Psoas muscle (tissue), 8 donors: ENCODE data around the gene SELENOO. TPM values are rescaled to one million over a fixed set of nuclear protein-coding genes. Genes with fewer than 3 reads are reported as not detected.

ENCODE experiments used
- ATAC-seq, 4 donors: fragments of 200-7000 bp; cut with Tn5 transposase; one replicate each; pipeline ENCODE4 v1.9.1; 2020; ENCODE audit warnings: moderate library complexity in 3 of 4, mild to moderate bottlenecking in 2 of 4
- DNase-seq, 2 donors: peaks; one replicate each; pipeline ENCODE4 v3.0.0-alpha.2; 2020
- H3K27ac ChIP-seq: fragments of 200-600 bp; one replicate; pipeline ENCODE4 v1.8.0; 2022
- H3K27me3 ChIP-seq, 3 donors: fragments of 200-600 bp in 1 of 3; one replicate each; pipeline versions ENCODE4 v1.6.1 to v1.8.0; 2013 to 2022; ENCODE audit warnings: low read length in 2 of 3, mild to moderate bottlenecking in 2 of 3, moderate library complexity in 1 of 3; ENCODE audit not compliant: insufficient read depth in 3 of 3
- H3K36me3 ChIP-seq, 2 donors: fragments of 200-600 bp in 1 of 2; one replicate each; pipeline versions ENCODE4 v1.6.1 to v1.8.0; 2013 to 2022; ENCODE audit warnings: low read depth in 1 of 2, mild to moderate bottlenecking in 1 of 2, moderate library complexity in 1 of 2; ENCODE audit not compliant: insufficient read depth in 1 of 2
- H3K4me1 ChIP-seq: fragments of 200-600 bp; one replicate; pipeline ENCODE4 v1.8.0; 2022
- H3K4me3 ChIP-seq: fragments of 200-600 bp; one replicate; pipeline ENCODE4 v1.8.0; 2022; ENCODE audit warnings: mild to moderate bottlenecking
- H3K9me3 ChIP-seq: fragments of 200-600 bp; one replicate; pipeline ENCODE4 v1.8.0; 2022
- CTCF ChIP-seq: fragments of 200-600 bp; IDR thresholded peaks from one replicate; pipeline ENCODE4 v1.8.0; 2022; ENCODE audit warnings: antibody characterized with exemption
- WGBS, 3 donors: extraction: QIAGEN DNeasy Blood & Tissue Kit; methylation state at CpG; one replicate each; pipeline versions ENCODE4 v1.1.6 to v1.1.7; 2013; 5-methylcytosine and 5-hydroxymethylcytosine counted together
- intact Hi-C, 2 donors: fragments of 100-400 bp; cut with DNase I; formaldehyde crosslinking; loops; one replicate each; pipeline versions ENCODE4 v1.11.0 to v1.14.2; 2022
- polyA plus RNA-seq, 3 donors: library from polyadenylated mRNA; stranded (reverse); fragments of 200-250 nt; gene quantifications; one replicate each; pipeline ENCODE4 v1.2.3, GENCODE V29; 2013
- total RNA-seq, 4 donors: library from RNA; stranded (reverse); fragmentation: NEBNext Ultra II Directional in 2 of 4; extraction: Animal tissue kit (Norgen Biotek cat#: 25700) in 2 of 4; gene quantifications; one replicate each; pipeline versions ENCODE4 v1.2.1 to v1.2.4, GENCODE V29; 2021 to 2023
- donor health status: healthy with polysubstance abuse.
- donor health status: DM: no; HTN: no; CAD: no; lungs with moderate emphysema.
- donor health status: Bipolar disorder and iron deficiency.
- donor health status: healthy.
- donor health status: DM: yes; HTN: yes; CAD: no.
- donor health status: DM: no; HTN: no; CAD: no.
- donor health status: DM: no; HTN: no; CAD: no.
- donor health status: DM: yes; HTN: yes; CAD: no.

SELENOO gene
- total and polyA plus RNA-seq, 7 donors, result 10.0 to 26.6 (median 20.0) TPM

GRCh38 chr22:50210378-50211139 lies 9.7 kb downstream of the SELENOO start:
- intact Hi-C loops, result no loop called here
- Histone ChIP-seq H3K36me3 (peaks cover 0 to 85% of the 10 kb centered on the region in 2 donors), H3K4me3 (no peak overlapping the region), H3K9me3 (no peaks in the 10 kb centered on the region), H3K4me1 (peaks cover 16% of the 10 kb centered on the region), H3K27me3 (no peaks in the 10 kb centered on the region), H3K27ac (no peak overlapping the region)
- peak in 1 of 2 donors; percentile 62 for DNase-seq
- 87 to 89% (median 89%) methylated on average over 30 to 32 of the region's 32 CpGs for WGBS, 3 donors
- ATAC-seq, result peak in 1 of 4 donors; percentile 1
- no peak for TF ChIP-seq CTCF

- DNase-seq (no peak), ATAC-seq (no peak)
- Histone ChIP-seq H3K36me3 (peaks cover 0 to 90% of the 10 kb centered on the region in 2 donors), H3K4me3 (no peak overlapping the region), H3K27ac (no peak overlapping the region), H3K27me3 (no peaks in the 10 kb centered on the region), H3K9me3 (no peaks in the 10 kb centered on the region), H3K4me1 (peaks cover 10% of the 10 kb centered on the region)
- 78 to 89% (median 79%) methylated on average over 14 of the region's 14 CpGs for WGBS, 3 donors
- intact Hi-C loops, result no loop called here
- no peak for TF ChIP-seq CTCF
Observed at GRCh38 chr22:50211147-50211546, 10.3 kb downstream of the SELENOO start.

DNA sequence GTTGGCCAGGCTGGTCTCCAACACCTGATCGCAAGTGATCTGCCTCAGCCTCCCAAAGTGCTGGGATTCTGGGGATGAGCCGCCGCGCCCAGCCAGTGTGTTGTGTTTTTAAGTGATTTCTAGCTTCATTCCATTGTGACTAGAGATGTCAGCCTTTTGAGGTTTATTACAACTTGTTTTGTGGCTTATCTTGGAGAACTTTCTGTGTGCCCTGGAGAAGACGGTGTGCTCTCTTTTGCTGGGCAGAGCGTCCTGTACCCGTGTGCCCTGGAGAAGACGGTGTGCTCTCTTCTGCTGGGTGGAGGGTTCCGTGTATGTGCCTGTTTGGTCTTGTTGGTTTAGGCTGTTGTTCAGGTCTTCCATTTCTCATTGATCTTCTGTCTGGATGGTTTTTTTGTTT lies 12.5 kb downstream of the SELENOO start:
- Histone ChIP-seq H3K27me3 (no peaks in the 10 kb centered on the region), H3K9me3 (no peaks in the 10 kb centered on the region), H3K27ac (no peak overlapping the region), H3K4me1 (no peaks in the 10 kb centered on the region), H3K36me3 (peaks cover 10 to 91% of the 10 kb centered on the region in 2 donors), H3K4me3 (no peak overlapping the region)
- DNase-seq (no peak), ATAC-seq (no peak)
- intact Hi-C loops, result no loop called here
- no peak for TF ChIP-seq CTCF
- WGBS, 3 donors, result 95 to 98% (median 95%) methylated on average over 9 of the region's 9 CpGs

DNA sequence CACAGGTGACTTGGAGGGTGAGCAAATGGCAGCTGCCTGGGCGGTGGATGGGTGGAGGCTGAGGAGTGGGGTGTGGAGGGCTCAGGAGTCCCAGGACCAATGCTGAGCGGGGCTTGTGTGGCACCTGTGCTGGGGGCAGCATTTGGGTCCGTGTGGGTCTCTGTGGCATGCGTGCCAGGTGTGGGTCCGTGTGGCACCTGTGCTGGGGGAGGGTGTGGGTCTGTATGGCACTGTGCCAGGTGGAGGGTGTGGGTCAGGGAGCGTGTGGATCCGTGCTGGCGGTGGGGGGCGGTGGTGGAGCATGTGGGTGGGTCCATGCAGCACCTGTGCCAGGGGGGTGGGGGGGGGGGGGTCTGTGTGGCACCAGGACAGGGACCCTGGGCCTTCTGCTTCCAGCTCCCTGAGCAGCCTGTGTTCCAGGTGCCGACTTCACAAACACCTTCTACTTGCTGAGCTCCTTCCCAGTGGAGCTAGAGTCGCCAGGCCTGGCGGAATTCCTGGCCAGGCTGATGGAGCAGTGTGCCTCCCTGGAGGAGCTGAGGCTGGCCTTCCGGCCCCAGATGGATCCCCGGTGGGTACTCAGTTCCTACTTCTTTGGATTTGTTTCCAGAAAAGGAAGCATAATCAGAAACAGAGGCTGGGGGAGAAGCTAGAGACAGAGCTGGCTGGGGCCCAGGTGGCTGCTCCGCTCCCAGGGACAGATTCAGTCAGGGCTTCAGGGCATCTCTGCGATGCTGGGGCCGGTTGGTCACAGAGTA lies 14.7 kb downstream of the SELENOO start:
- no peak for ATAC-seq
- Histone ChIP-seq H3K36me3 (peaks cover 15 to 92% of the 10 kb centered on the region in 2 donors), H3K27me3 (no peaks in the 10 kb centered on the region), H3K4me3 (no peak overlapping the region), H3K4me1 (no peaks in the 10 kb centered on the region), H3K27ac (no peak overlapping the region), H3K9me3 (no peaks in the 10 kb centered on the region)
- DNase-seq, result peak in 1 of 2 donors; percentile 56
- WGBS, 3 donors, result 62 to 75% (median 65%) methylated on average over 13 to 17 of the region's 17 CpGs
- TF ChIP-seq CTCF, result no peak
- intact Hi-C loops, result no loop called here
